ENCODE data around the gene VPREB3. TPM values are rescaled to one million over a fixed set of nuclear protein-coding genes. Genes with fewer than 3 reads are reported as not detected.

VPREB3 gene
- total and polyA plus RNA-seq, 8 donors, result 1.1 to 8.7 (median 7.8) TPM; not detected in 5

GRCh38 chr22:23704062-23704461, 50.2 kb downstream of the VPREB3 start:
- no peak overlapping the region for H3K4me3 ChIP-seq
- peaks cover 39 to 100% (median 98%) of the 10 kb centered on the region in 4 donors for H3K36me3 ChIP-seq
- no peak for DNase-seq
- intact Hi-C loops (cut with DNase I; ENCODE audit: low total_unique reads), result no loop called here
- no peak overlapping the region for H3K27ac ChIP-seq
- no peak for TF ChIP-seq EP300 (IDR thresholded peaks at IDR 0.05)
- TF ChIP-seq CTCF (IDR thresholded peaks at IDR 0.05), result no peak
- no peak for TF ChIP-seq POLR2A (IDR thresholded peaks at IDR 0.05)
- no peak for TF ChIP-seq POLR2AphosphoS5 (IDR thresholded peaks at IDR 0.05)
- H3K9me3 ChIP-seq, result no peaks in the 10 kb centered on the region
- 90 to 92% (median 92%) methylated on average over 5 of the region's 5 CpGs for WGBS, 5 donors
- no peaks in the 10 kb centered on the region for H3K4me1 ChIP-seq
- no peaks in the 10 kb centered on the region for H3K27me3 ChIP-seq

Other genes starting within 250 kb of the VPREB3 start
- gene IGLL1, start 174.1 kb downstream of the VPREB3 start, total RNA-seq, result under 1 TPM in 1 of 5 donors, not detected in 4; 0.55 TPM
- gene IGLL1, start 174.1 kb downstream of the VPREB3 start, polyA plus RNA-seq, result not detected
- gene DRICH1, start 122.1 kb downstream of the VPREB3 start, total RNA-seq, result 10 to 100 TPM in 1 of 5 donors, under 1 TPM in 1, not detected in 3; 0.92 to 49.0 TPM
- under 1 TPM in 2 of 3 donors, not detected in 1; 0.28 to 0.93 TPM for gene DRICH1, start 122.1 kb downstream of the VPREB3 start, polyA plus RNA-seq
- 1 to 10 TPM in 2 of 5 donors, not detected in 3; 2.9 to 5.9 TPM for gene RGL4, start 63.4 kb downstream of the VPREB3 start, total RNA-seq
- gene RGL4, start 63.4 kb downstream of the VPREB3 start, polyA plus RNA-seq, result 1 to 10 TPM in 1 of 3 donors, under 1 TPM in 1, not detected in 1; 0.65 to 2.9 TPM
- 1 to 10 TPM in 4 of 5 donors, under 1 TPM in 1; 0.87 to 9.4 (median 4.5) TPM for gene ZNF70, start 3.3 kb downstream of the VPREB3 start, total RNA-seq
- under 1 TPM; 0.58 to 0.68 (median 0.61) TPM for gene ZNF70, start 3.3 kb downstream of the VPREB3 start, polyA plus RNA-seq
- not detected for gene C22orf15, start 8.6 kb upstream of the VPREB3 start, total RNA-seq
- gene C22orf15, start 8.6 kb upstream of the VPREB3 start, polyA plus RNA-seq, result under 1 TPM in 1 of 3 donors, not detected in 2; 0.05 TPM
- 100 to 1,000 TPM in 1 of 5 donors, 10 to 100 TPM in 2, 1 to 10 TPM in 2; 5.8 to 589 (median 43.2) TPM for gene CHCHD10, start 13.5 kb upstream of the VPREB3 start, total RNA-seq
- gene CHCHD10, start 13.5 kb upstream of the VPREB3 start, polyA plus RNA-seq, result 100 to 1,000 TPM; 159 to 204 (median 168) TPM
- 10 to 100 TPM in 1 of 5 donors, 1 to 10 TPM in 2, not detected in 2; 2.3 to 54.2 (median 5.3) TPM for gene MMP11, start 18.4 kb upstream of the VPREB3 start, total RNA-seq
- 1 to 10 TPM in 2 of 3 donors, under 1 TPM in 1; 0.50 to 2.0 (median 2.0) TPM for gene MMP11, start 18.4 kb upstream of the VPREB3 start, polyA plus RNA-seq
- gene SMARCB1, start 32.5 kb upstream of the VPREB3 start, total RNA-seq, result 10 to 100 TPM; 13.4 to 74.6 (median 48.2) TPM
- 10 to 100 TPM; 34.0 to 44.4 (median 37.2) TPM for gene SMARCB1, start 32.5 kb upstream of the VPREB3 start, polyA plus RNA-seq
- gene DERL3, start 84.6 kb upstream of the VPREB3 start, total RNA-seq, result 10 to 100 TPM in 2 of 5 donors, 1 to 10 TPM in 2, under 1 TPM in 1; 0.45 to 24.1 (median 5.2) TPM
- 10 to 100 TPM in 1 of 3 donors, 1 to 10 TPM in 2; 6.2 to 24.5 (median 7.9) TPM for gene DERL3, start 84.6 kb upstream of the VPREB3 start, polyA plus RNA-seq
- 10 to 100 TPM in 1 of 5 donors, 1 to 10 TPM in 4; 3.2 to 10.3 (median 6.6) TPM for gene SLC2A11, start 103.5 kb upstream of the VPREB3 start, total RNA-seq
- gene SLC2A11, start 103.5 kb upstream of the VPREB3 start, polyA plus RNA-seq, result 1 to 10 TPM; 5.8 to 9.1 (median 6.7) TPM
- gene MIF, start 140.0 kb upstream of the VPREB3 start, total RNA-seq, result 100 to 1,000 TPM in 4 of 5 donors, 10 to 100 TPM in 1; 59.5 to 293 (median 214) TPM
- 100 to 1,000 TPM; 496 to 940 (median 891) TPM for gene MIF, start 140.0 kb upstream of the VPREB3 start, polyA plus RNA-seq
- 10 to 100 TPM in 1 of 5 donors, 1 to 10 TPM in 1, not detected in 3; 1.7 to 30.0 TPM for gene GSTT2B, start 206.8 kb upstream of the VPREB3 start, total RNA-seq
- 10 to 100 TPM in 2 of 3 donors, 1 to 10 TPM in 1; 3.5 to 45.8 (median 10.1) TPM for gene GSTT2B, start 206.8 kb upstream of the VPREB3 start, polyA plus RNA-seq
- 10 to 100 TPM in 1 of 5 donors, 1 to 10 TPM in 2, not detected in 2; 3.0 to 53.6 (median 4.2) TPM for gene DDTL, start 212.5 kb upstream of the VPREB3 start, total RNA-seq
- gene DDTL, start 212.5 kb upstream of the VPREB3 start, polyA plus RNA-seq, result 1 to 10 TPM; 2.7 to 6.0 (median 4.9) TPM
- 100 to 1,000 TPM in 4 of 5 donors, 10 to 100 TPM in 1; 72.5 to 534 (median 196) TPM for gene DDT, start 220.0 kb upstream of the VPREB3 start, total RNA-seq
- gene DDT, start 220.0 kb upstream of the VPREB3 start, polyA plus RNA-seq, result 100 to 1,000 TPM; 266 to 486 (median 374) TPM
- gene GSTT2, start 225.7 kb upstream of the VPREB3 start, total RNA-seq, result not detected
- 1 to 10 TPM in 1 of 3 donors, not detected in 2; 8.6 TPM for gene GSTT2, start 225.7 kb upstream of the VPREB3 start, polyA plus RNA-seq

Data from stomach (tissue), 9 donors.